SK-N-MC (cell line): ENCODE results near the gene ADARB2.

ENCODE experiments used
- DNase-seq: peaks from one replicate; pipeline ENCODE4 v3.0.0-alpha.2; 2011; ENCODE audit warnings: low read depth, low spot score
- H3K27ac ChIP-seq: fragments of 200-600 bp; sonication (generic); 2 replicates; pipeline ENCODE4 v1.5.1; 2016; ENCODE audit warnings: mixed run types
- H3K36me3 ChIP-seq: fragments of 200-600 bp; sonication (generic); 2 replicates; pipeline ENCODE4 v1.6.1; 2017; ENCODE audit warnings: antibody characterized with exemption, low read length, mixed read lengths; ENCODE audit not compliant: insufficient read depth
- H3K4me3 ChIP-seq: fragments of 200-600 bp; sonication (generic); 2 replicates; pipeline ENCODE4 v1.5.1; 2016
- H3K9ac ChIP-seq: fragments of 200-600 bp; sonication (generic); 2 replicates; pipeline ENCODE4 v1.8.0; 2017; ENCODE audit warnings: mixed run types, mixed read lengths; ENCODE audit not compliant: insufficient read length
- H3K9me3 ChIP-seq: fragments of 200-600 bp; sonication (generic); 2 replicates; pipeline ENCODE4 v1.6.1; 2017; ENCODE audit warnings: low read depth, mild to moderate bottlenecking, antibody characterized with exemption, low read length, moderate library complexity, mixed read lengths
- EZH2 ChIP-seq: fragments of 200-600 bp; sonication (generic); IDR thresholded peaks from one replicate; pipeline ENCODE4 v1.6.1; 2017; ENCODE audit warnings: antibody characterized with exemption
- FOXP2 ChIP-seq: optimal IDR thresholded peaks from 2 replicates; pipeline ENCODE3; 2011; ENCODE audit warnings: mild to moderate bottlenecking, moderate library complexity; ENCODE audit not compliant: insufficient read depth; ENCODE audit errors: extremely low read length, control extremely low read depth
- POLR2AphosphoS5 ChIP-seq: IDR thresholded peaks from 2 replicates; pipeline ENCODE4 v1.6.1; 2012; ENCODE audit warnings: mild to moderate bottlenecking, low read depth, low read length, borderline replicate concordance

ADARB2 gene

GRCh38 chr10:1156616-1156886 is 580.8 kb downstream of the ADARB2 start:
- DNase-seq = no peak
- Histone ChIP-seq H3K9ac (no peak overlapping the region), H3K9me3 (no peaks in the 10 kb centered on the region), H3K27ac (no peak overlapping the region), H3K36me3 (no peaks in the 10 kb centered on the region), H3K4me3 (no peak overlapping the region)
- no peak for TF ChIP-seq EZH2
- TF ChIP-seq FOXP2 = no peak
- TF ChIP-seq POLR2AphosphoS5 = no peak

- H3K36me3 ChIP-seq = no peaks in the 10 kb centered on the region
- DNase-seq = no peak
- no peak overlapping the region for H3K4me3 ChIP-seq
- no peak overlapping the region for H3K27ac ChIP-seq
- H3K9me3 ChIP-seq = no peaks in the 10 kb centered on the region
- H3K9ac ChIP-seq = no peak overlapping the region
- TF ChIP-seq EZH2 (no peak), POLR2AphosphoS5 (no peak), FOXP2 (no peak)
These were observed 581.3 kb downstream of the ADARB2 start for GRCh38 chr10:1155791-1156615.

GRCh38 chr10:1154531-1155295 is 582.6 kb downstream of the ADARB2 start:
- no peak for DNase-seq
- no peak overlapping the region for H3K9ac ChIP-seq
- H3K36me3 ChIP-seq = no peaks in the 10 kb centered on the region
- no peak overlapping the region for H3K4me3 ChIP-seq
- TF ChIP-seq FOXP2 (no peak), POLR2AphosphoS5 (no peak), EZH2 (no peak)
- no peaks in the 10 kb centered on the region for H3K9me3 ChIP-seq
- H3K27ac ChIP-seq = no peak overlapping the region

GRCh38 chr10:1153805-1154351 is 583.4 kb downstream of the ADARB2 start:
- Histone ChIP-seq H3K9ac (no peak overlapping the region), H3K27ac (no peak overlapping the region), H3K36me3 (no peaks in the 10 kb centered on the region), H3K9me3 (no peaks in the 10 kb centered on the region), H3K4me3 (no peak overlapping the region)
- TF ChIP-seq FOXP2 = no peak
- no peak for TF ChIP-seq POLR2AphosphoS5
- TF ChIP-seq EZH2 = no peak
- DNase-seq = no peak

- no peak overlapping the region for H3K4me3 ChIP-seq
- H3K36me3 ChIP-seq = no peaks in the 10 kb centered on the region
- H3K27ac ChIP-seq = no peak overlapping the region
- H3K9ac ChIP-seq = no peak overlapping the region
- no peaks in the 10 kb centered on the region for H3K9me3 ChIP-seq
- no peak for DNase-seq
- TF ChIP-seq POLR2AphosphoS5 (no peak), FOXP2 (no peak), EZH2 (no peak)
These were observed 584.0 kb downstream of the ADARB2 start for GRCh38 chr10:1153251-1153763.

GRCh38 chr10:1152386-1153250 is 584.7 kb downstream of the ADARB2 start:
- TF ChIP-seq POLR2AphosphoS5 (no peak), EZH2 (no peak), FOXP2 (no peak)
- Histone ChIP-seq H3K4me3 (no peak overlapping the region), H3K9me3 (no peaks in the 10 kb centered on the region), H3K9ac (no peak overlapping the region), H3K36me3 (no peaks in the 10 kb centered on the region), H3K27ac (no peak overlapping the region)
- no peak for DNase-seq

GRCh38 chr10:1151076-1152033 is 586.0 kb downstream of the ADARB2 start:
- Histone ChIP-seq H3K9me3 (no peaks in the 10 kb centered on the region), H3K36me3 (no peaks in the 10 kb centered on the region), H3K4me3 (no peak overlapping the region), H3K27ac (no peak overlapping the region), H3K9ac (no peak overlapping the region)
- no peak for DNase-seq
- TF ChIP-seq POLR2AphosphoS5 (no peak), FOXP2 (no peak), EZH2 (no peak)
